K562 (cell line): ENCODE results near the gene PLXND1. TPM values are rescaled to one million over a fixed set of nuclear protein-coding genes. Genes with fewer than 3 reads are reported as not detected.

Source experiments
- CBFA2T3 ChIP-seq: fragments of 450-650 bp; IDR thresholded peaks from 2 replicates; pipeline ENCODE4 v1.6.1; 2017
- CTCF ChIP-seq, 3 experiments: IDR thresholded peaks in 2 of 3; conservative IDR thresholded peaks in 1 of 3; 2 replicates each; pipeline ENCODE4 v1.5.1; 2011 to 2012; ENCODE audit warnings: low read length in 3 of 3, mild to moderate bottlenecking in 3 of 3, control low read depth in 2 of 3, improper control_type of control experiment in 1 of 3, inconsistent platforms in 1 of 3, low read depth in 1 of 3, mixed read lengths in 1 of 3, moderate library complexity in 1 of 3; ENCODE audit not compliant: insufficient read depth in 2 of 3
- FOXK2 ChIP-seq, 2 experiments: fragments of 450-650 bp; IDR thresholded peaks in 1 of 2; conservative IDR thresholded peaks in 1 of 2; 2 replicates each; pipeline ENCODE4 v1.6.1; 2016; ENCODE audit warnings: low read depth in 2 of 2, mild to moderate bottlenecking in 1 of 2
- HDAC1 ChIP-seq, 2 experiments: fragments of 450-650 bp; IDR thresholded peaks; 2 replicates each; pipeline ENCODE4 v1.6.1; 2016 to 2017; ENCODE audit warnings: inconsistent platforms in 1 of 2, mild to moderate bottlenecking in 1 of 2, moderate library complexity in 1 of 2
- KDM1A ChIP-seq, 2 experiments: fragments of 450-650 bp; IDR thresholded peaks; 2 replicates each; pipeline ENCODE4 v1.6.1; 2016; ENCODE audit warnings: mild to moderate bottlenecking in 2 of 2
- MAFF ChIP-seq: IDR thresholded peaks from 2 replicates; pipeline ENCODE4 v1.6.1; 2012; ENCODE audit warnings: low read length, improper control_type of control experiment
- MTA2 ChIP-seq: fragments of 450-650 bp; IDR thresholded peaks from 2 replicates; pipeline ENCODE4 v1.6.1; 2016; ENCODE audit warnings: low read depth
- NR1H2 ChIP-seq: sonication (generic); formaldehyde crosslinking; IDR thresholded peaks from 2 replicates; pipeline ENCODE4 v1.4.0; 2020; ENCODE audit warnings: mild to moderate bottlenecking, missing genetic modification reagents
- SETDB1 ChIP-seq: IDR thresholded peaks from one replicate; pipeline ENCODE4 v1.6.1; 2012; ENCODE audit warnings: low read length, control low read depth, inconsistent platforms
- SMARCA4 ChIP-seq: fragments of 450-650 bp; IDR thresholded peaks from 2 replicates; pipeline ENCODE4 v1.6.1; 2016
- SMARCE1 ChIP-seq: fragments of 450-650 bp; IDR thresholded peaks from 2 replicates; pipeline ENCODE4 v1.7.1; 2016; ENCODE audit warnings: mild to moderate bottlenecking
- SREBF2 ChIP-seq: sonication (generic); formaldehyde crosslinking; IDR thresholded peaks from 2 replicates; pipeline ENCODE4 v1.4.0; 2020; ENCODE audit warnings: mild to moderate bottlenecking, missing genetic modification reagents
- TEAD1 ChIP-seq, 2 experiments: fragments of 450-650 bp in 1 of 2; sonication (generic) in 1 of 2; formaldehyde crosslinking; IDR thresholded peaks; 2 replicates each; pipeline versions ENCODE4 v1.4.0 to v1.8.0; 2020 to 2022; ENCODE audit warnings: mild to moderate bottlenecking in 2 of 2, missing genetic modification reagents in 1 of 2
- TOE1 ChIP-seq, 2 experiments: fragments of 450-650 bp in 1 of 2; sonication (generic) in 1 of 2; formaldehyde crosslinking in 1 of 2; IDR thresholded peaks; 2 replicates each; pipeline versions ENCODE4 v1.7.1 to v1.8.0; 2016 to 2022; ENCODE audit warnings: borderline replicate concordance in 2 of 2, mild to moderate bottlenecking in 2 of 2, antibody characterized with exemption in 1 of 2, inconsistent platforms in 1 of 2, low read depth in 1 of 2, missing genetic modification reagents in 1 of 2, moderate library complexity in 1 of 2
- TRIM24 ChIP-seq, 2 experiments: fragments of 450-650 bp; IDR thresholded peaks; 2 replicates each; pipeline ENCODE4 v1.6.1; 2016
- ZNF175 ChIP-seq: fragments of 200-800 bp; sonication (Bioruptor generic); IDR thresholded peaks from 2 replicates; pipeline ENCODE4 v1.6.1; 2016; ENCODE audit warnings: low read depth, mild to moderate bottlenecking, missing genetic modification characterization, missing compliant biosample characterization
- ZNF212 ChIP-seq: fragments of 450-650 bp; formaldehyde crosslinking; IDR thresholded peaks from 2 replicates; pipeline ENCODE4 v1.4.0; 2020; ENCODE audit warnings: mild to moderate bottlenecking
- polyA plus RNA-seq, 8 experiments: library from polyadenylated mRNA; depleted of rRNA in 4 of 8; stranded (reverse) in 5 of 8; unstranded in 3 of 8; fragments of >200 nt; fragmentation: Nextera tagmentation in 2 of 8; fragmentation: Illumina TruSeq in 1 of 8; extraction: Ambion mirVana in 2 of 8; extraction: Trizol in 1 of 8; gene quantifications; 2 replicates each; pipeline versions ENCODE4 v1.2.1 to v1.2.3, GENCODE V29; 2011 to 2014; ENCODE audit warnings: inconsistent platforms in 1 of 8, missing spikeins in 1 of 8
- total RNA-seq, 7 experiments: library from RNA; depleted of rRNA in 6 of 7; stranded (reverse); fragments of >200 nt in 6 of 7; fragmentation: Illumina TruSeq in 2 of 7; extraction: Trizol in 2 of 7; gene quantifications; 2 replicates each; pipeline versions ENCODE4 v1.2.1 to v1.2.3, GENCODE V29; 2011 to 2021; ENCODE audit warnings: low replicate concordance in 1 of 7
- TF ChIP-seq, protein P1 (sequence below): fragments of 450-650 bp; IDR thresholded peaks from 2 replicates; pipeline ENCODE4 v1.6.1; 2016
- TF ChIP-seq, protein P2 (sequence below): fragments of 450-650 bp; formaldehyde crosslinking; IDR thresholded peaks from 2 replicates; pipeline ENCODE4 v1.4.0; 2020; ENCODE audit warnings: mild to moderate bottlenecking, moderate library complexity
- TF ChIP-seq, protein P3 (sequence below): IDR thresholded peaks from 2 replicates; pipeline ENCODE4 v1.6.1; 2016; ENCODE audit warnings: missing genetic modification characterization, missing compliant biosample characterization

PLXND1 gene
- total and polyA plus RNA-seq, 9 of the 15 experiments (the other 6 are each of a cell fraction or from before 2014, with no cell fraction given) = 0.34 to 28.8 (median 14.0) TPM

- TF ChIP-seq TEAD1 (CRISPR knock-in tag; IDR thresholded peaks at IDR 0.05) (no peak), HDAC1 (IDR thresholded peaks at IDR 0.05) (peak in 1 of 2 experiments; percentile 82; a peak in 2 of 4 replicates), TOE1 (IDR thresholded peaks at IDR 0.05; ENCODE audit: borderline replicate concordance) (peak; percentile 61; the same call in 1 of the 2 replicates), TOE1 (CRISPR knock-in tag; IDR thresholded peaks at IDR 0.05; ENCODE audit: borderline replicate concordance, low read depth) (no peak), SREBF2 (CRISPR knock-in tag) (no peak), SMARCE1 (peak; percentile 49; the same call in 1 of the 2 replicates), MAFF (no peak), SETDB1 (no peak), CTCF (IDR thresholded peaks at IDR 0.05 in 2 of 3, conservative IDR thresholded peaks at IDR 0.05 in 1 of 3; ENCODE audit: insufficient read depth in 2 of 3, low read depth in 1 of 3, low read length in 3 of 3) (peak in 2 of 3 experiments; percentile 43 to 55; a peak in 5 of 6 replicates), MTA2 (0 out of 2 replicates have a peak, but pooled peaks have one; percentile 35), FOXK2 (conservative IDR thresholded peaks at IDR 0.05 in 1 of 2, IDR thresholded peaks at IDR 0.05 in 1 of 2; ENCODE audit: low read depth in 2 of 2) (peak in 1 of 2 experiments; percentile 22; a peak in 1 of 4 replicates), SMARCA4 (peak; percentile 68), KDM1A (IDR thresholded peaks at IDR 0.05) (peak; percentile 48 to 49; a peak in 3 of 4 replicates), TRIM24 (IDR thresholded peaks at IDR 0.05) (0 out of 4 replicates have a peak, but pooled peaks of 1 of the 2 experiments have one; percentile 18), ZNF175 (CRISPR knock-in tag) (no peak), ZNF212 (CRISPR knock-in tag) (no peak), NR1H2 (CRISPR knock-in tag) (no peak), CBFA2T3 (peak; percentile 46)
- TF ChIP-seq, protein P1, sequence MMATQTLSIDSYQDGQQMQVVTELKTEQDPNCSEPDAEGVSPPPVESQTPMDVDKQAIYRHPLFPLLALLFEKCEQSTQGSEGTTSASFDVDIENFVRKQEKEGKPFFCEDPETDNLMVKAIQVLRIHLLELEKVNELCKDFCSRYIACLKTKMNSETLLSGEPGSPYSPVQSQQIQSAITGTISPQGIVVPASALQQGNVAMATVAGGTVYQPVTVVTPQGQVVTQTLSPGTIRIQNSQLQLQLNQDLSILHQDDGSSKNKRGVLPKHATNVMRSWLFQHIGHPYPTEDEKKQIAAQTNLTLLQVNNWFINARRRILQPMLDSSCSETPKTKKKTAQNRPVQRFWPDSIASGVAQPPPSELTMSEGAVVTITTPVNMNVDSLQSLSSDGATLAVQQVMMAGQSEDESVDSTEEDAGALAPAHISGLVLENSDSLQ = peak; percentile 18; the same call in 1 of the 2 replicates
- TF ChIP-seq, protein P2, sequence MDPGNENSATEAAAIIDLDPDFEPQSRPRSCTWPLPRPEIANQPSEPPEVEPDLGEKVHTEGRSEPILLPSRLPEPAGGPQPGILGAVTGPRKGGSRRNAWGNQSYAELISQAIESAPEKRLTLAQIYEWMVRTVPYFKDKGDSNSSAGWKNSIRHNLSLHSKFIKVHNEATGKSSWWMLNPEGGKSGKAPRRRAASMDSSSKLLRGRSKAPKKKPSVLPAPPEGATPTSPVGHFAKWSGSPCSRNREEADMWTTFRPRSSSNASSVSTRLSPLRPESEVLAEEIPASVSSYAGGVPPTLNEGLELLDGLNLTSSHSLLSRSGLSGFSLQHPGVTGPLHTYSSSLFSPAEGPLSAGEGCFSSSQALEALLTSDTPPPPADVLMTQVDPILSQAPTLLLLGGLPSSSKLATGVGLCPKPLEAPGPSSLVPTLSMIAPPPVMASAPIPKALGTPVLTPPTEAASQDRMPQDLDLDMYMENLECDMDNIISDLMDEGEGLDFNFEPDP = no peak
- TF ChIP-seq, protein P3, sequence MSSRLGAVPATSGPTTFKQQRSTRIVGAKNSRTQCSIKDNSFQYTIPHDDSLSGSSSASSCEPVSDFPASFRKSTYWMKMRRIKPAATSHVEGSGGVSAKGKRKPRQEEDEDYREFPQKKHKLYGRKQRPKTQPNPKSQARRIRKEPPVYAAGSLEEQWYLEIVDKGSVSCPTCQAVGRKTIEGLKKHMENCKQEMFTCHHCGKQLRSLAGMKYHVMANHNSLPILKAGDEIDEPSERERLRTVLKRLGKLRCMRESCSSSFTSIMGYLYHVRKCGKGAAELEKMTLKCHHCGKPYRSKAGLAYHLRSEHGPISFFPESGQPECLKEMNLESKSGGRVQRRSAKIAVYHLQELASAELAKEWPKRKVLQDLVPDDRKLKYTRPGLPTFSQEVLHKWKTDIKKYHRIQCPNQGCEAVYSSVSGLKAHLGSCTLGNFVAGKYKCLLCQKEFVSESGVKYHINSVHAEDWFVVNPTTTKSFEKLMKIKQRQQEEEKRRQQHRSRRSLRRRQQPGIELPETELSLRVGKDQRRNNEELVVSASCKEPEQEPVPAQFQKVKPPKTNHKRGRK (tag) = peak; percentile 16; the same call in 1 of the 2 replicates
Observed at GRCh38 chr3:129608087-129608935, 1.8 kb upstream of the PLXND1 start (continued).
